Mesenteric fat pad (tissue), 1 donor: ENCODE measurements around the gene RXFP3. TPM values are rescaled to one million over a fixed set of nuclear protein-coding genes. Genes with fewer than 3 reads are reported as not detected.
"Not testable (repeated sequence)": the region's sequence is repeated elsewhere in the genome, so short reads cannot be mapped to it uniquely, and the experiment has no call there.

Experiments used
- DNase-seq: peaks from one replicate; pipeline ENCODE4 v3.0.0-alpha.2; 2020; ENCODE audit warnings: low spot score
- long read RNA-seq: library from polyadenylated mRNA; unstranded; transcript quantifications from one replicate; pipeline ENCODE4 v2.0.0, GENCODE V29; 2020
- total RNA-seq: library from RNA; stranded (reverse); fragmentation: NEBNext Ultra II Directional; extraction: Animal tissue kit (Norgen Biotek cat#: 25700); gene quantifications from one replicate; pipeline ENCODE4 v1.2.1, GENCODE V29; 2021
- donor health status: DM: yes; HTN: yes; CAD: no.

RXFP3 gene, protein sequence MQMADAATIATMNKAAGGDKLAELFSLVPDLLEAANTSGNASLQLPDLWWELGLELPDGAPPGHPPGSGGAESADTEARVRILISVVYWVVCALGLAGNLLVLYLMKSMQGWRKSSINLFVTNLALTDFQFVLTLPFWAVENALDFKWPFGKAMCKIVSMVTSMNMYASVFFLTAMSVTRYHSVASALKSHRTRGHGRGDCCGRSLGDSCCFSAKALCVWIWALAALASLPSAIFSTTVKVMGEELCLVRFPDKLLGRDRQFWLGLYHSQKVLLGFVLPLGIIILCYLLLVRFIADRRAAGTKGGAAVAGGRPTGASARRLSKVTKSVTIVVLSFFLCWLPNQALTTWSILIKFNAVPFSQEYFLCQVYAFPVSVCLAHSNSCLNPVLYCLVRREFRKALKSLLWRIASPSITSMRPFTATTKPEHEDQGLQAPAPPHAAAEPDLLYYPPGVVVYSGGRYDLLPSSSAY
- total RNA-seq, result not detected
- long read RNA-seq, result 0 reads

DNA sequence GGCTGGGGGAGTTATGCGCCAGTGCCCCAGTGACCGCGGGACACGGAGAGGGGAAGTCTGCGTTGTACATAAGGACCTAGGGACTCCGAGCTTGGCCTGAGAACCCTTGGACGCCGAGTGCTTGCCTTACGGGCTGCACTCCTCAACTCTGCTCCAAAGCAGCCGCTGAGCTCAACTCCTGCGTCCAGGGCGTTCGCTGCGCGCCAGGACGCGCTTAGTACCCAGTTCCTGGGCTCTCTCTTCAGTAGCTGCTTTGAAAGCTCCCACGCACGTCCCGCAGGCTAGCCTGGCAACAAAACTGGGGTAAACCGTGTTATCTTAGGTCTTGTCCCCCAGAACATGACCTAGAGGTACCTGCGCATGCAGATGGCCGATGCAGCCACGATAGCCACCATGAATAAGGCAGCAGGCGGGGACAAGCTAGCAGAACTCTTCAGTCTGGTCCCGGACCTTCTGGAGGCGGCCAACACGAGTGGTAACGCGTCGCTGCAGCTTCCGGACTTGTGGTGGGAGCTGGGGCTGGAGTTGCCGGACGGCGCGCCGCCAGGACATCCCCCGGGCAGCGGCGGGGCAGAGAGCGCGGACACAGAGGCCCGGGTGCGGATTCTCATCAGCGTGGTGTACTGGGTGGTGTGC lies at the start of gene RXFP3:
Gene RXFP3, plus strand, starts transcription at position 6 of the 636 bp plus-strand sequence. Its CDS starts 355 bp downstream, at position 361.
- no peak for DNase-seq

DNA sequence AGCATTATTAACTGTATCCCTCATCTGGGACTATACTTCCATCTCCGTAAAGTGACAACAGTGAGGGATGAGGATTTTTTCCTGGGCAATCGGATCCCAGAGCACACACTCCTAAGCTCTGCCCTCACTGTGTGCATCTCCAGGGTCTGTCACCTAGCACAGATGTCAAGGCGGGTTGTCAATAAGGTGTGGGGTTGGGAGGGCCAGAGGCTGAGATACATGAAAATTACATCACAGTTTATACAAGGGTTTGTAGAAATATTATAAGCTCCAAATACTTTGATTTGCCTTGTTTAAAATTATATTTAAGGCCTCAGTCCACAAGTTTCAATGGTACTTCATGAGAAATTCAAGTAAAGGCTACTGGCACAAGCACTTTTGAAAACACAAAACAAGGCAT lies 48.9 kb upstream of the RXFP3 start:
- no peak for DNase-seq

- no peak for DNase-seq
These were observed 47.6 kb upstream of the RXFP3 start for GRCh38 chr5:33888587-33888986.

DNA sequence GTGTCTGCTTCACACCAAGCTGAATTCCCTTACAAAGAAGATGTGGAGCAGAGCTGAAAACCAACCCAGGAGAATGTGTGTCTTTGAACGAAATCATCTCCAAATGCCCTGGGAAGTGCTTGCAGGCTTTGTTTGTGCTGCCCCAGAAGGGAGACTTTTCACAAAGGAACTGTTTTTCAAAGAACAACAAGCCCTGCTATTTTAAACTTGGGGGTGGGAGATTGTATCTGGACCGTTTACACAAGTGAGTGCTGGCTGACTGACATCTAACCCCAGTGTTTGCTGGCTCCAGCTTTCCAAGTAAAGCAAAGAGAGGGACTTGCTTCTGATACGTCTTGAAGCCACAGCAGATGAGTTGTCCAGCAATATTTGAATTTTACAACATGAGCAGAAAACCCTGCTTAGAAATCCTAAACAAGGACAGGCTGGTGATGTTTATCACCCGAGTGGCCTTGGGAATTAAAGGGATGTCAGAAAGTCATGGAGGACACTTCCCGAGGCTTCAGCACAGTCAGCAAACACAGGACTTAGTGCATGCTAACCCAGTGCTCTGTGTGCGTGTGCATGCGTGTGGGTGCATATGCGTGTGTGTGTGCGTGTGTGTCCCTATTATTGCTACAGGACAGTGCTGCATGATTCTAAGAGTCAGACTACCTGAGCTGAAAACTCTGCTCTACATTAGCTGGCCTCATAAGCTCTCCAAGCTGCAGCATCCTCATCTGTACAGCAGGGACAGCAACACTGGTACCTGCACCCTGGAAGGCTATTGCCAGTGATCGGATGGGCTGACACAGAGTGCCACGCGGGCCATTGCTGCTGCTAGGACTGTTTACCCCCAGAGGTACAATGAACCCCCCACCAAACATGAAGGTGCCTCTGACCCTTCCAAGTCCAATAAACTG lies 45.8 kb upstream of the RXFP3 start:
- no peak for DNase-seq

- DNase-seq, result no peak
These were observed 44.8 kb upstream of the RXFP3 start for GRCh38 chr5:33891446-33891787.

DNA sequence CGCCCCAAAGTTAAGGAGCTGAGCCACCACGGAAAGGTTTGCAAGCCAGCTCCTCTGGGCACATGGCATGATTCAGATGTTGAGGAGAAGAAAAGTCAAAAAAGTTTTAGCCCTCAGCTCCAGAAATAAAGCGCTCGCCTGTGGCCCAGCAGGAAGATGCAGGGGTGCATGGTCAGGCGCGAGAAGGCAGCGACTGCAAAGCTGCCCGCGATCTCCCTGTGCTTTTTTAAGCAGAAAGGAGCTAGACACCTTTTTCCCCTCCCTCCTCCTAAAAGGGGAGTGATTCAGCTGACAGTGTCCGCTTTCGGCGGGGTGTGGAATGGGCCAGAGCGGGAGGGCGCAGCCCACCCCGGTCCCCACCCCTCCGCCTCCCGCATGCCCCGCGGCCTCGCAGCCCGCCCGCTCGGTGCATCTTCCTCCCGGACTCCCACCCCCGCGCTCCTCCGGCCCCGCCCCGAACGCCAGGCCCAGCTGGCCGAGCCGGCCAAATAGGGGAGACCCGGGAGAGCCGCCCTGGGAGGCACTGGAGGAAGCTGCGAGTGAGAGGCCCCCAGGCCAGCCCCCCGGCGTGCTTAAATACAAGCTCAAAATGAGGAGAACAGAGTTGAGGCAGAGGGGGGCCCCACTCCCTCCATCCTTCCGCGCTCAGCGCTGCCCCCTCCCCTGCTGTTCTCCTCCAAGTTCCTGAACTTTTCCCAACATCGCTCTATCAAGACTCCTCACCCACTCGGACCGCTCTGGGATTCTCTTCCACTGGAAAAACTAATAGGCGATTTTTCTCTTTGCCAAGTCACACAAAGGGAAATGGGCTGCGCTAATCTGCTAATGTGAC lies 44.2 kb upstream of the RXFP3 start, which contains the start of gene ADAMTS12:
Gene ADAMTS12, minus strand, starts transcription at position 203 of the 832 bp plus-strand sequence. Its CDS starts 134 bp downstream, at position 69.
- no peak for DNase-seq

DNA sequence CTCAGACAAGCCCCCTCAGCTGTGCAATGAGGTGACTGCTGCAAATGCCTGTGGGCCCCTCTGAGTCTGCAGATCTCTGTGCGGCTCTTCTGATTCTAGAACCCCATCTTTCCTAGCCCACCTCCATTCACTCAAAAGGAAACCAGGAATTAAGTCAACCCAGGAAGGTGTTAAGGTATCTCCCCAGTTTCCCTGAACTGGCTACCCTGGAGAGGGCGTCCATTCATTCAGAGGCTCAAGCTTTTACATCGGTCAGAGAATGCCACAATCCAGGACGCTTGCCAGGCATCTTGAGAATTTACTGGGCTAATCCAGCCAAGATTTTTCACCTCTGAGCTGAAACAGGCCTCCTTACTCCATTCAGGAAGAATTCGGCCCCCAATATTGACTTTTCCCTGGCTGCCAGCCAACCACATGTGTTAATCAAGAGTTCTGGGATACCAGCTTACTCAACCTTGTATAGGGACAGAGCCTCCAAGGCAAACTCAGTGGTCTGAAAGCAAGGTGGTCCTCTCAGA lies 43.5 kb upstream of the RXFP3 start:
- no peak for DNase-seq

GRCh38 chr5:33894566-33894965 lies 41.6 kb upstream of the RXFP3 start:
- no peak for DNase-seq

DNA sequence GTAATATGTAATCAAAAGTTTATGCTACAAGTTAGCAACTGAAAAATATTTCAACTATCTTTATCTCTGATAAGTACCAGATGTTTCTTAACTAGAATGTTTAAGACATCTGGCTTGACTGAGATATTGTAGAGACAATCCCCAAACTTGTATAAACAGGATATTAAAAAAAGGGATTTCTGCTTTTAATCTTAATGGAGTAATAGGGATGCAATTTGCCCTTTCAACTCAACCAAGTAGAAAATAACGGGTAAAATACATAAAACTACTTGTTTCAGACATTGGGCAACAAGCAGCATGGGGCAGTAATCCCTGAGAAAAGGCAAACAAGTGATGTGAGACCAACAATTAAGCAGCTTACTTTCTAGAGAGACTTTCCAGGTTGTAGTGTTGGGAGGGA lies 35.0 kb upstream of the RXFP3 start:
- no peak for DNase-seq

DNA sequence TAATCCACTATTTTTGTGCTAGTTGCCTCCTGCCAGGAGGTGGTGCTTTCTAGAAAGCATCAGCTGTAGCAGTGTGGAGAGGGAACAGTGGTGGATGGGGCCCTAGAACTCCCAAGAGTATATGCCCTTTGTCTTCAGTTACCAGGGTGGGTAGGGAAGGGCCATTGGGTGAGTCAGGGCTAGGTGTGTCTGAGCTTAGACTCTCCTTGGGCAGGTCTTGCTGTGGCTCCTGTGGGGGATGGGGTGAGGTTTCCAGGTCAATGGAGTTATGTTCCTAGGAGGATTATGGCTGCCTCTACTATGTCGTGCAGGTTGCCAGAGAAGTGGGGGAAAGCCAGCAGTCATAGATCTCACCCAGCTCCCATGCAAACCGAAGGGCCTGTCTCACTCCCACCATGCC lies 33.1 kb upstream of the RXFP3 start:
- no peak for DNase-seq

GRCh38 chr5:33905381-33905780 lies 30.8 kb upstream of the RXFP3 start:
- DNase-seq, result no peak

- DNase-seq, result not testable (repeated sequence)
These were observed 29.9 kb upstream of the RXFP3 start for GRCh38 chr5:33906248-33906647.

DNA sequence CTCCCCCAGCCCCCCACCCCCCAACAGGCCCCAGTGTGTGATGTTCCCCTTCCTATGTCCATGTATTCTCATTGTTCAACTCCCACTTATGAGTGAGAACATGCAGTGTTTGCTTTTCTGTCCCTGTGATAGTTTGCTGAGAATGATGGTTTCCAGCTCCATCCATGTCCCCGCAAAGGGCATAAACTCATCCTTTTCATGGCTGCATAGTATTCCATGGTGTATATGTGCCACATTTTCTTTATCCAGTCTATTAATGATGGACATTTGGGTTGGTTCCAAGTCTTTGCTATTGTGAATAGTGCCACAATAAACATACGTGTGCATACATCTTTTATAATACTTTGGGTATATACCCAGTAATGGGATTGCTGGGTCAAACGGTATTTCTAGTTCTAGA lies 21.3 kb upstream of the RXFP3 start:
- DNase-seq, result not testable (repeated sequence)

- no peak for DNase-seq
These were observed 15.2 kb upstream of the RXFP3 start for GRCh38 chr5:33921002-33921401.

GRCh38 chr5:33925278-33925677 lies 10.9 kb upstream of the RXFP3 start:
- no peak for DNase-seq

- no peak for DNase-seq
These were observed 8.5 kb upstream of the RXFP3 start for GRCh38 chr5:33927685-33928084.

DNA sequence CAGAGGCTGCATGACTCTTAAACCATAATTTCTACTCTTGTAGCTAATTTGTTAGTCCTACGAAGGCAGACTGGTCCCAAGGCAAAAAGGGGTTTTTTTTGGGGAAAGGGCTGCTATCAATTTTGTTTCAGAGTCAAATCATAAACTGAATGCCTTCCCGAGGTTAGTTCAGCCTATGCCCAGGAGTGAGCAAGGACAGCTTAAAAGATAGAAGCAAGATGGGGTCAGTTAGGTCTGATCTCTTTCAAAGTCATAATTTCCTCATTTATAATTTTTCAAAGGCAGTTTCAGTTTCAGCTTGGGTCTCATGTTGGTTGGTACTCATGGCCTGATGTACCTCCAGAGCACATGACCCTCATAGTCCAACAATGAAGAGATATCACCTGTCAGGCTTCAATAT lies 7.9 kb upstream of the RXFP3 start:
- no peak for DNase-seq

DNA sequence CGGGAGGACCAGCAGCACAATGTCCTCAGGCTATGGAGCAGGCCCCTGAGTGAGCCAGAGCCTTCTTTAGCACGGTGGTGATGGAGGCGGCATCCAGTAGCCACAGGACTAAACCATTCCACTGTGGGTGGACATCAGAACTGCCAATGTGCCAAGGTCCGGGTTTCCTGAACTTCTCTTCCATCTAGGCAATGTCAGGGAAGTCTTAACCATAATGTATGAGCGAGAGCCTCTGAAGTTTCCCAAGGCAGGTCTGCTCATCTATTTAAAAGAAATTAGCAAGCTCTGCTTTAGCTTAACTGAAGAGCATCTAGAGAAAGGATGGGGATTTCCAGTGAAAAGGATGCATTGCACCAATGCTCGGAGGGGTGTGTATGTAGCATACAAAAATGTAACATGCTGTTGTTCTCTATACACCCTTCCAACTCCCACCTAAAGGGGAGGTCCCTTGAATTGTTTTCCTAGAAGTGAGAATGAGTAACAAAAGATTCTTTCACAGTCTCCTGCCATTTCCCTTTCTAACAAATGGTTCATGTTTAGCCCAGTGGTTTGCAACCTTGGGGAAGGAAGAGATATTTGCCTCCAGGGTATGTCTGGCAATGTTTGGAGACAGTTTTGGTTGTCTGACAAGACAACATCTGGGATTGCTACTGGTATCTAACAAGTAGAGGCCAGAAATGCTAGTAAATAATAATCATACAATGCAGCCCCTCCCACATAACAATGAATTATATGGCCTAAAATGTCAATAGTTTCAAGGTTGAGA lies 6.1 kb upstream of the RXFP3 start:
- DNase-seq, result no peak

GRCh38 chr5:33931136-33931535 lies 5.0 kb upstream of the RXFP3 start:
- DNase-seq, result no peak

DNA sequence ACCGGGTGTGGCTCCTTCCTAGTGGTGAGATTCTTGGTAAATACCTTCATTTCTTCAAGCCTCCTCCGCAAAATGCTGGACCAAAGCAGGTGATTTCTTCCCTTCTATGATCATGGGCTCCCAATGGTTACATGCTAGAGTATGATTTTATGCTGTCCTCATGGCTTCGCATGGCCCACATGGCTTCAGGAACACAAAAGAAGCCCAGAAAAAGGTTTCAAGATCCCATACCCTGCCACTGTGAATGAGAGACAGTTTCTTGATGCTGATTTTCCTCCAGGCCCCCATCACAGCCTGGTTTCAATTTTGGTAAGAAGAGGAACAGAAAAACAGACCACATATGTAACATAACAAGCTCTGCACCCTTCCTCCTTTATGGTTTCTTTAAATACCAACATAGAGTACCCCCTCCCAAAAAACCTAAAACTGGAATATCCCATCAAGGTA lies 2.4 kb upstream of the RXFP3 start:
- no peak for DNase-seq
